MG63 (cell line): Measurements from ENCODE around the gene OR52E6. TPM values are rescaled to one million over a fixed set of nuclear protein-coding genes. Genes with fewer than 3 reads are reported as not detected.
A peak's percentile ranks its signal among the peaks of the same experiment; 100 is the strongest.

Experiments
- DNase-seq: peaks from one replicate; pipeline ENCODE4 v3.0.0-alpha.2; 2020
- H3K27me3 ChIP-seq: fragments of 250-450 bp; sonication (Bioruptor Pico); 2 replicates; pipeline ENCODE4 v1.5.1; 2020; ENCODE audit warnings: mild to moderate bottlenecking, moderate library complexity
- H3K36me3 ChIP-seq: fragments of 250-450 bp; sonication (Bioruptor Pico); 2 replicates; pipeline ENCODE4 v1.5.1; 2020; ENCODE audit warnings: mild to moderate bottlenecking, moderate library complexity
- H3K4me3 ChIP-seq: fragments of 250-450 bp; sonication (Bioruptor Pico); 2 replicates; pipeline ENCODE4 v1.5.1; 2020; ENCODE audit warnings: mild to moderate bottlenecking, moderate library complexity
- H3K9me3 ChIP-seq: fragments of 250-450 bp; sonication (Bioruptor Pico); 2 replicates; pipeline ENCODE4 v1.5.1; 2020; ENCODE audit warnings: mild to moderate bottlenecking, moderate library complexity
- total RNA-seq: library from RNA; depleted of rRNA; stranded (reverse); fragments of >200 nt; shearing (Covaris generic); gene quantifications from 2 replicates; pipeline ENCODE4 v1.2.3, GENCODE V29; 2014; ENCODE audit warnings: low replicate concordance; rRNA removed

OR52E6 gene
- total RNA-seq, 1 experiment from 2014 or later, result not detected

GRCh38 chr11:5809905-5810795 is 31.5 kb downstream of the OR52E6 start:
- H3K27me3 ChIP-seq, result no peaks in the 10 kb centered on the region
- no peak for DNase-seq
- no peaks in the 10 kb centered on the region for H3K36me3 ChIP-seq
- H3K4me3 ChIP-seq, result no peak overlapping the region
- no peaks in the 10 kb centered on the region for H3K9me3 ChIP-seq

GRCh38 chr11:5809122-5809519 is 32.6 kb downstream of the OR52E6 start:
- DNase-seq, result no peak
- H3K9me3 ChIP-seq, result no peaks in the 10 kb centered on the region
- no peaks in the 10 kb centered on the region for H3K36me3 ChIP-seq
- H3K4me3 ChIP-seq, result peak overlapping the region; percentile 52
- H3K27me3 ChIP-seq, result no peaks in the 10 kb centered on the region

GRCh38 chr11:5808500-5809121 is 33.1 kb downstream of the OR52E6 start, which contains the start of gene OR52N2:
TSS of gene OR52N2 (plus strand) at chr11:5808924. CDS start at chr11:5820336, 11,412 bp downstream.
- H3K9me3 ChIP-seq, result no peaks in the 10 kb centered on the region
- H3K36me3 ChIP-seq, result no peaks in the 10 kb centered on the region
- peak; percentile 53 for DNase-seq
- H3K4me3 ChIP-seq, result peak within 1 kb of the TSS; percentile 52
- no peaks in the 10 kb centered on the region for H3K27me3 ChIP-seq

GRCh38 chr11:5807580-5807979 is 34.1 kb downstream of the OR52E6 start:
- Histone ChIP-seq H3K4me3 (no peak overlapping the region), H3K36me3 (no peaks in the 10 kb centered on the region), H3K27me3 (no peaks in the 10 kb centered on the region), H3K9me3 (no peaks in the 10 kb centered on the region)
- no peak for DNase-seq

- Histone ChIP-seq H3K27me3 (no peaks in the 10 kb centered on the region), H3K4me3 (no peak overlapping the region), H3K36me3 (no peaks in the 10 kb centered on the region), H3K9me3 (no peaks in the 10 kb centered on the region)
- no peak for DNase-seq
These were observed 37.7 kb downstream of the OR52E6 start for GRCh38 chr11:5803982-5804381.

GRCh38 chr11:5796541-5796940 is 45.2 kb downstream of the OR52E6 start:
- H3K27me3 ChIP-seq, result no peaks in the 10 kb centered on the region
- H3K36me3 ChIP-seq, result no peaks in the 10 kb centered on the region
- DNase-seq, result no peak
- no peak overlapping the region for H3K4me3 ChIP-seq
- H3K9me3 ChIP-seq, result no peaks in the 10 kb centered on the region

GRCh38 chr11:5791165-5791564 is 50.5 kb downstream of the OR52E6 start, which contains the start of gene OR52N1:
TSS of gene OR52N1 (minus strand) at chr11:5791265. CDS start at chr11:5788816, 2,449 bp downstream.
- Histone ChIP-seq H3K27me3 (no peaks in the 10 kb centered on the region), H3K36me3 (no peaks in the 10 kb centered on the region), H3K4me3 (no peak within 1 kb of the TSS), H3K9me3 (no peaks in the 10 kb centered on the region)
- DNase-seq, result no peak

Other genes starting within 250 kb of the OR52E6 start
- 2.5 and 4.1 TPM in 2 replicates for gene TRIM6, start 245.3 kb downstream of the OR52E6 start, total RNA-seq
- gene TRIM34, start 216.9 kb downstream of the OR52E6 start, total RNA-seq, result 10.7 and 10.8 TPM in 2 replicates
- gene TRIM5, start 156.8 kb downstream of the OR52E6 start, total RNA-seq, result 29.9 and 33.9 TPM in 2 replicates
- 1.7 and 8.8 TPM in 2 replicates for gene TRIM22, start 152.1 kb downstream of the OR52E6 start, total RNA-seq
- not detected in 2 replicates for gene OR56B1, start 105.4 kb downstream of the OR52E6 start, total RNA-seq
- gene OR52N4, start 87.7 kb downstream of the OR52E6 start, total RNA-seq, result not detected in 2 replicates
- gene OR52N5, start 58.5 kb downstream of the OR52E6 start, total RNA-seq, result not detected in 2 replicates
- gene OR52N1, start 50.6 kb downstream of the OR52E6 start, total RNA-seq, result not detected in 2 replicates
- not detected in 2 replicates for gene OR52N2, start 33.0 kb downstream of the OR52E6 start, total RNA-seq
- gene OR52E8, start 15.8 kb upstream of the OR52E6 start, total RNA-seq, result not detected in 2 replicates
- gene OR52E4, start 38.7 kb upstream of the OR52E6 start, total RNA-seq, result not detected in 2 replicates
- not detected in 2 replicates for gene OR52E5, start 51.3 kb upstream of the OR52E6 start, total RNA-seq
- not detected in 2 replicates for gene OR56A3, start 100.4 kb upstream of the OR52E6 start, total RNA-seq
- gene OR56A5, start 126.6 kb upstream of the OR52E6 start, total RNA-seq, result not detected in 2 replicates
- gene OR52L1, start 145.1 kb upstream of the OR52E6 start, total RNA-seq, result not detected in 2 replicates
- not detected in 2 replicates for gene OR56A4, start 165.0 kb upstream of the OR52E6 start, total RNA-seq
- gene OR56A1, start 188.9 kb upstream of the OR52E6 start, total RNA-seq, result not detected in 2 replicates